Small intestine (tissue), 7 donors: ENCODE measurements around the gene ACSM5. TPM values are rescaled to one million over a fixed set of nuclear protein-coding genes. Genes with fewer than 3 reads are reported as not detected.

Experiments
- DNase-seq, 2 donors: peaks; one replicate each; pipeline versions ENCODE4 v3.0.0 to v3.0.0-alpha.2; 2013
- FAIRE-seq: peaks from 2 replicates; lab custom pipeline; 2012; peaks lifted over from hg19 to GRCh38; lab: Jason Lieb, UNC
- H3K27ac ChIP-seq, 3 donors: one replicate each; pipeline ENCODE4 v1.5.1; 2013; ENCODE audit warnings: low read length in 2 of 3, mild to moderate bottlenecking in 2 of 3, control low read depth in 1 of 3, inconsistent platforms in 1 of 3, low read depth in 1 of 3, moderate library complexity in 1 of 3
- H3K27me3 ChIP-seq, 3 donors: one replicate each; pipeline ENCODE4 v1.6.1; 2013; ENCODE audit warnings: low read length in 3 of 3, inconsistent platforms in 1 of 3; ENCODE audit not compliant: control insufficient read depth in 3 of 3, insufficient read depth in 3 of 3
- H3K36me3 ChIP-seq, 3 donors: one replicate each; pipeline ENCODE4 v1.6.1; 2013; ENCODE audit warnings: low read length in 3 of 3, inconsistent platforms in 1 of 3, low read depth in 1 of 3, mild to moderate bottlenecking in 1 of 3, moderate library complexity in 1 of 3; ENCODE audit not compliant: control insufficient read depth in 3 of 3, insufficient read depth in 2 of 3
- H3K4me1 ChIP-seq, 3 donors: one replicate each; pipeline ENCODE4 v1.6.1; 2013; ENCODE audit warnings: low read length in 2 of 3, inconsistent platforms in 1 of 3, low read depth in 1 of 3, mild to moderate bottlenecking in 1 of 3, moderate library complexity in 1 of 3; ENCODE audit not compliant: control insufficient read depth in 3 of 3, insufficient read depth in 2 of 3
- H3K4me3 ChIP-seq, 3 donors: one replicate each; pipeline ENCODE4 v1.5.1; 2013; ENCODE audit warnings: low read length in 3 of 3, control low read depth in 1 of 3, inconsistent platforms in 1 of 3, low read depth in 1 of 3, mild to moderate bottlenecking in 1 of 3, moderate library complexity in 1 of 3
- H3K9me3 ChIP-seq, 2 donors: one replicate each; pipeline ENCODE4 v1.6.1; 2013; ENCODE audit warnings: low read depth in 1 of 2, low read length in 1 of 2; ENCODE audit not compliant: control insufficient read depth in 2 of 2, insufficient read depth in 1 of 2
- WGBS, 3 donors: extraction: QIAGEN DNeasy Blood & Tissue Kit; methylation state at CpG; one replicate each; pipeline ENCODE4 v1.1.7; 2013; 5-methylcytosine and 5-hydroxymethylcytosine counted together
- polyA plus RNA-seq, 4 donors: library from polyadenylated mRNA; stranded (reverse) in 3 of 4; unstranded in 1 of 4; fragments of 200-250 nt in 3 of 4; fragments of 120-200 nt in 1 of 4; gene quantifications; one replicate each; pipeline versions ENCODE4 v1.2.1 to v1.2.3, GENCODE V29; 2013
- donor health status: healthy with polysubstance abuse.
- donor health status: control.
- donor health status: control.
- donor health status: Bipolar disorder and iron deficiency.
- donor health status: healthy.

ACSM5 gene
- polyA plus RNA-seq, 4 donors = 0.16 to 0.97 (median 0.81) TPM; not detected in 1

GRCh38 chr16:20382202-20382948 is 27.0 kb upstream of the ACSM5 start:
- no peaks in the 10 kb centered on the region for H3K36me3 ChIP-seq
- no peak for FAIRE-seq
- H3K27ac ChIP-seq = no peak overlapping the region
- peaks cover 0 to 7% (median 5%) of the 10 kb centered on the region in 3 donors for H3K4me1 ChIP-seq
- no peak for DNase-seq
- no peaks in the 10 kb centered on the region for H3K9me3 ChIP-seq
- H3K4me3 ChIP-seq = no peak overlapping the region
- 86 to 90% (median 87%) methylated on average over 7 of the region's 7 CpGs for WGBS, 3 donors
- no peaks in the 10 kb centered on the region for H3K27me3 ChIP-seq

DNA sequence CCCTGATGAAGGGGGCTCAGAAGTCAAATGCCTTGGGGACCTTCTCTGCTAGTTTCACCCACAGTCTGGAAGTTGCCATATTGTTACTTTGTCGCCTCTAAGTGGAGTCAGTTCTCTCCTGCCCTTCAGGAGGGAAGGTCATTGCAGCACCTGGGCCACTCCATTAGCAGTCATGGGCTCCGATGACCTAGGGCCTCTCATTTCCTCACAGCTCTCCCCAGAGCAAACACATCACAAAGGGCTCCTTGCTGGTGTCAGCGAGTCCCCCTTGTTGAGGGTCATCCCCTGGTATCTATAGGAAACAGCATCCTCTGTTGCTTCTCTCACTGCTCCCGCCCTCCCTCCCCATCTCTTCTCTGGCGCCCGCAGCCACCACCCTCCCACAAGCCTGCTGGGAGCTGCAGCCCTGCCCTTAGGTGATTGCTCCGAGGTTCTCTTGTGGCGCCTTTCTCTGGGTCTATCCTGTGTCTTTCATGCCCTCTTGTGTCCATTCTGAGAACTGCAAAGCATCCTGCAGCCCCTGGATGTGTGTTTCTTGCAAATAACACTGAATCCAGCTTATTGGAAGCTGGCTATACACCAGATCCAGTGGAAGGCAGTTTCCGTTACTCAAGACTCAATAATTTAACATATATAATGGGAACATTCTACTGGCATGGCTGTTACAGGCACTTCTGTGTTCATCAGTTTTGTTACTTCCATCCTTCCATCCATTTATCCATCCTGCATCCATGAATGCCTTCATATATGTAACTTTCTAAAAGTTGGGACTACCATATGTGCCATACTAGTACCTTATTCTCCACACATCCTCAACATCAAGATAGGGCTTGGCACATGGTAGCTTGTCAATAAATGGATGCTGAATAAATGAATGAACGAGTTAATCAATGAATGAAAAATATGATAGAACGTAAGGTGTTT is 26.0 kb upstream of the ACSM5 start:
- H3K36me3 ChIP-seq = no peaks in the 10 kb centered on the region
- 28 to 31% (median 29%) methylated on average over 10 to 11 of the region's 11 CpGs for WGBS, 3 donors
- no peaks in the 10 kb centered on the region for H3K27me3 ChIP-seq
- DNase-seq = peak; percentile 74 to 82
- FAIRE-seq = no peak
- no peaks in the 10 kb centered on the region for H3K9me3 ChIP-seq
- H3K4me1 ChIP-seq = peaks cover 0 to 7% (median 5%) of the 10 kb centered on the region in 3 donors
- H3K4me3 ChIP-seq = no peak overlapping the region
- H3K27ac ChIP-seq = no peak overlapping the region

DNA sequence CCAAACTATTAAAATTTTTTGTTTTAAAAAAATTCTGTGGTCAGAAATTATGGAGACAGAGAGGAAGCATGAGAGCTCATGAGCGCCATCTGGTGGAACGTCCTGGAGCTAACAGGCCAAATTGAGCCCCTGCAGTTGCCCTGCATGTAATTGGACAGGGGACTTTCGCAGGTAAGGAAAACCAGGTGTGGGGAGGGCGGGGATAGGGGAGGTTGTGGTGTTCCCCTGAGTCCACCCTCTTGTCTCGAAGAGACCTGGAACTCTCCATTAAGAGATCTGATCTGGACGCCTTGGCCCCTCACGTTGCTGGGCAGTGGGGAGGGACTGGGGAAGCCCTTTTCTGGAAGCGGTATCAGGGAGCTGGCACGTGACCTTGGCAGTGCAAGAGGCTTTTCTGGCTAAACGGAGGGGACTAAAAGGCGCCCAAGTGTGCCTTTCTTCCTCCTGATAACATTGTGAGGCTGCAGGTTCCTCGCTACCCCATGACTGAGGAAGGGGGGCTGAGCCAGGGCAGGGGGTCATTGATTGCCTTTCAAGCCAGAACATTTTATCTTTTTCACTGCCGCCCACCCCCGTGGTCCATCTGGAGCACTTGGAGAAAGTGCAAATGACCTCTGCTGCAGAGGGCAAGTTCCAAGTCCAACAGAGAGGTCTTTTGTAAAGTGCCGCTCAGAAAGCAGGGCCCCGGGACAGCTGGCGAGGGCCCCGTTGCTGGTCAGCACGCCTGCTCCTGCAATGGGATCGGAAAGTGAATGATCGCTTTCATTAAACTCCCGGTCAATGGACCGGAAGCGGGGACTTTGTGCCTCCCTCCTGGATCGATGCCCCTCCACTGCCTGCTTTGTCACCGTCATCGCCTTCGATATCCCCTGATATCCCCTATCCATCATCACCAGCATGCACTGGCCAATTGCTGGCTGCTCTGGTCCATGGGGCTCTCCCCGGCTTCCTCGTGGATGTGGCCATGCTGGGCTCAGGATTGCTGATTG is 23.2 kb upstream of the ACSM5 start:
- no peak overlapping the region for H3K4me3 ChIP-seq
- 6 to 24% (median 10%) methylated on average over 27 to 30 of the region's 30 CpGs for WGBS, 3 donors
- no peak for FAIRE-seq
- H3K36me3 ChIP-seq = no peaks in the 10 kb centered on the region
- no peak overlapping the region for H3K27ac ChIP-seq
- DNase-seq = peak; percentile 55 to 73
- peaks cover 0 to 7% (median 5%) of the 10 kb centered on the region in 3 donors for H3K4me1 ChIP-seq
- H3K9me3 ChIP-seq = no peaks in the 10 kb centered on the region
- H3K27me3 ChIP-seq = no peaks in the 10 kb centered on the region

GRCh38 chr16:20387978-20388377 is 21.4 kb upstream of the ACSM5 start:
- peaks cover 0 to 7% (median 5%) of the 10 kb centered on the region in 3 donors for H3K4me1 ChIP-seq
- no peaks in the 10 kb centered on the region for H3K36me3 ChIP-seq
- no peaks in the 10 kb centered on the region for H3K27me3 ChIP-seq
- no peak overlapping the region for H3K4me3 ChIP-seq
- no peaks in the 10 kb centered on the region for H3K9me3 ChIP-seq
- FAIRE-seq (no peak), DNase-seq (no peak)
- WGBS, 3 donors = 92 to 96% (median 92%) methylated on average over 3 of the region's 3 CpGs
- no peak overlapping the region for H3K27ac ChIP-seq

DNA sequence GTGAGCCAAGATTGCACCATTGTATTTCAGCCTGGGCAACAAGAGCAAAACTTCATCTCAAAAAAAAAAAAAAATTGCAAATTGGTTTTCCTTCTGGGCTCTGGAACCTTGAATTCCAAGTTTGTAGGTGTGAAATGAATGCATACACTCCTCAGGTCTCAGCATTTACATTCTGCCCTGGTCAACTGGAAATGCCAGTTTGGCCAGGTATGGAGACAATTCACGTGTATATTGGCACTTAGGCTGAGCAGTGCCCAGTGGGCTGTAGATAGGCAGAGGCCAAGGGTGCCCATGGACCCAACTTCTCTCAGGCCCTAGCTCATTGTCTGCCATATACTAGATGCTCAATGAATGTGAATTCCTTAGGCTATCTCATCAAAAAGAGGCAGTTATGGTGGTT is 20.5 kb upstream of the ACSM5 start:
- WGBS, 3 donors = 33 to 41% (median 35%) methylated on average over 1 of the region's 1 CpG
- FAIRE-seq (no peak), DNase-seq (no peak)
- no peaks in the 10 kb centered on the region for H3K27me3 ChIP-seq
- H3K27ac ChIP-seq = no peak overlapping the region
- no peaks in the 10 kb centered on the region for H3K36me3 ChIP-seq
- peaks cover 0 to 12% (median 5%) of the 10 kb centered on the region in 3 donors for H3K4me1 ChIP-seq
- H3K4me3 ChIP-seq = no peak overlapping the region
- H3K9me3 ChIP-seq = no peaks in the 10 kb centered on the region

- peaks cover 0 to 19% (median 2%) of the 10 kb centered on the region in 3 donors for H3K4me1 ChIP-seq
- H3K27ac ChIP-seq = no peak overlapping the region
- no peaks in the 10 kb centered on the region for H3K36me3 ChIP-seq
- FAIRE-seq (no peak), DNase-seq (no peak)
- H3K27me3 ChIP-seq = no peaks in the 10 kb centered on the region
- 91 to 92% (median 91%) methylated on average over 5 of the region's 5 CpGs for WGBS, 3 donors
- no peak overlapping the region for H3K4me3 ChIP-seq
- H3K9me3 ChIP-seq = no peaks in the 10 kb centered on the region
These were observed 18.3 kb upstream of the ACSM5 start for GRCh38 chr16:20391045-20391444.

DNA sequence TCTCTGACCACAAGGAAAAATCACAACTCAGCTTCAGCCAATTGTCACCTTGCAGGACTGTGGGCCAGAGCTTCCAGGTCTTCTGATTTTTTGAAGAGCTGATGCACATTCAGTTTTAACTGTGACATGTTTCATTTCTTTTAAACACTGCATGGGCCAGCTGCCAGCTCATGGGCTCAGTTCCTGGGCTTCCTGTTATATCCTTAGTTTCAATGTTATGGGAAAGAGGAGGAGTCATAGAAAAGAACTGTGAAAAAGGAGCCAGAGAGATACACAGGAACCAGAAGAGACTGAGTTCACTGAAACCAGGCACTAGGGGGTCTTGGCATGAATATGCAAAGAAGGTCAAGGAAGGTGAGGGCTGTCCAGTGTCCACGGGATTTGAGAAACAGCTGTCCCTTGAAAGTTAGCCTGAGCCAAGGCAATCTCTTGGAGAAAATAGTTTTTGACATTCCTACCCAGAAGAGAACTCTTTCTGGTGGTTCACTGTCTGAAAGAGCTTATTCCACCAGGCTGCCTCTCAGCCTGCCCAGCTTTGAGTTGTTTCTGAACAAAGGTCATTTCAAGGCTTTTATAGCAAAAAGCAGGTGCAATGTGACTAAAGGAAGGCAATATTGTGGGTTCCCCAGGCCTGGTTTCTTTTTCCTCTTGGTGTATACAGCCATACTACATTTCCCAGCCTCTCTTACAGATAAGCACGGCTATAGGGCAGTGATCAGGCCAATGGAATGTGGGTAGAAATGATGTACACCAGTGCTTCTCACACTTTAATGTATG is 15.3 kb upstream of the ACSM5 start:
- Histone ChIP-seq H3K27ac (peak overlapping the region in 2 of 3 donors; percentile 26 to 58), H3K27me3 (no peaks in the 10 kb centered on the region), H3K9me3 (no peaks in the 10 kb centered on the region), H3K4me3 (no peak overlapping the region), H3K4me1 (peaks cover 0 to 32% (median 0%) of the 10 kb centered on the region in 3 donors), H3K36me3 (no peaks in the 10 kb centered on the region)
- DNase-seq = peak; percentile 19 to 52
- 12 to 33% (median 15%) methylated on average over 2 of the region's 2 CpGs for WGBS, 3 donors
- no peak for FAIRE-seq
